GM18873 (cell line): ENCODE measurements around the gene AADACL2.
"Not testable (repeated sequence)": the region's sequence is repeated elsewhere in the genome, so short reads cannot be mapped to it uniquely, and the experiment has no call there.

Experiments
- ATAC-seq: cut with Tn5 transposase; IDR thresholded peaks from one replicate; pipeline ENCODE4 v1.9.1; 2021; ENCODE audit warnings: mild to moderate bottlenecking, moderate library complexity, moderate number of reproducible peaks; ENCODE audit not compliant: unreplicated experiment, low FRiP score

The AADACL2 gene

DNA sequence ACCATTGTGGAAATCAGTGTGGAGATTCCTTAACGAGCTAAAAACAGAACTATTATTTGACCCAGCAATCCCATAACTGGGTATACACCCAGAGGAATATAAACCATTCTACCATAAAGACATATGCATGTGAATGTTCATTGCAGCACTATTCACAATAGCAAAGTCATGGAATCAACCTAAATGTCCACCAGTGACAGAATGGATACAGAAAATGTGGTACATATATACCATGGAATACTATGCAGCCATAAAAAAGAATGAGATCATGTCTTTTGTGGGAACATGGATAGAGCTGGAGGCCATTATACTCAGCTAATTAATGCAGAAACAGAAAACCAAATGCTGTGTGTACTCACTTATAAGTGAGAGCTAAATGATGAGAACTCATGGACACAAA, 31.0 kb downstream of the AADACL2 start:
- ATAC-seq = not testable (repeated sequence)

DNA sequence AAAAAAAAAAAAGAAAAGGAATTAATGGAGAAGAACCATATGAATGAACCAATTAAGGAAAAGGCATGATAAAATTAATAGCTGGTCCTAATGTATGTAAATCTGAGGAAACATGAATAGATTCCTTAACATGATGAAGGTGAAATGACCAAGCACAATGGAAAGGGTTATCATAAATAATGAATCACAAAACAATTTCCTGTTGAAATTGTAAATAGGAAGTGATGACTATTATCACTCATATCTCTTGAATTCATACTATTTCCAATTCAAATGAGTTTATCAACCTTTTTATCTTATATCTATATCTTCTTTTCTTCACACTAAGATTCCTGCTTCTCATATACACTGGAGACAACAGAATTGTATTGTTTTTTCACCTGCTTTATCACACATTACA, 32.0 kb downstream of the AADACL2 start:
- no peak for ATAC-seq

DNA sequence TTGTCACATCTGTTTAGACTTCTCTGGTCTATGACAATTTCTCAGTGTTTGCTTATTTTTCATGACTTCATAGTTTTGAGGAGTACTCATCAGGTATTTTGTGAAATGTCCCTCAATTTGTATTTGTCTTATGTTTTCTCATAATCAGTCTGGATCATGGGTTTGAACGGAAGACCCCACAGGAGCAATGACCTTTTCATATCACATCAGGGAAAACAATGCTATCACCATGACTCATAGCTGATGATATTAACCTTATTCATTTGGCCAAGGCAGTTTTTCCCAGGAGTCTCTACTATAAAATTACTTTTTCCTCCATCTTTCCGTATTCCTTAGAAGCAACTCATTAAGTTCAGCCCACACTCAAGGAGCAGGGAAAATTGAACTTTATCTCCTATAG, 32.7 kb downstream of the AADACL2 start:
- no peak for ATAC-seq

DNA sequence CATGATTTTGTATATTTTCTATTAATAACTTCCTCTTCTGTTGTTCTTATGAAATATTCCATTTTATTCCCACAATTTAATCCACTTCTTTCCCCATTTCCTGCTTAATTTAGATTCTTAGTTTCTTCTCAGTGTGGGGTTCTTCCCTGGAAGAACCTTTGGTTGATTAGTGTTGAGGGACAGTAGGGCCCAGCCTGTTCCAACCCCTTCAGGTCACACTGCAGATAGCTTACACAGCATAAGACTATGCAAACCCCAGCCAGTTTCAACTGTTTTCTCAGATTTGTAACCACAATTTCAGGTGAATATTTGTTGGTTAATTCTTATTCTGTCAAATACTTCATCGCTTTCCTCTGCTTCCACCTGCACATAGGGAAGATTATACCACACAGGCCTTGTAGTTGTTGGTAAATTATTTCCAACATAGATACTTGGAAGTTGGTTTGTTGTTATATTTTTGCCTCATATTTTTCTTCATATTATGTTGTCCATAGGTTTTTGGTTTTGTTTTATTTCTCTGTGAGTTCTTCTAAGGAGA, 34.7 kb downstream of the AADACL2 start:
- ATAC-seq = no peak

DNA sequence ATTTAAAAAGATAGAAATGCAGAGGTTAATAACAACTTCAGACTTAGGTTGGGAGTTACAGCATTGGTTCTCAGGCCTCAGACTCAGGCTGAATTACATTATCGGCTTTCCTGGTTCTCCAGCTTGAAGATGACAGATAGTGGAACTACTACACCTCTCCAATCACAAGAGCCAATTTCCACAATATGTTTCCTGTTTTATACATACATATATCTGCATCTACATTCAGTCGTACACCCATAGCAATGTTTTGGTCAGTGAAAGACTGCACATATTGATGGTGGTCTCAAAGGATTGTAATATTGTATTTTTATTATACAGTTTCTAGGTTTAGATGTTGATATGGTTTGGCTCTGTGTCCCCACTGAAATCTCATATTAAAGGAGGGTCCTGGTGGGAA, 35.4 kb downstream of the AADACL2 start:
- ATAC-seq = no peak

DNA sequence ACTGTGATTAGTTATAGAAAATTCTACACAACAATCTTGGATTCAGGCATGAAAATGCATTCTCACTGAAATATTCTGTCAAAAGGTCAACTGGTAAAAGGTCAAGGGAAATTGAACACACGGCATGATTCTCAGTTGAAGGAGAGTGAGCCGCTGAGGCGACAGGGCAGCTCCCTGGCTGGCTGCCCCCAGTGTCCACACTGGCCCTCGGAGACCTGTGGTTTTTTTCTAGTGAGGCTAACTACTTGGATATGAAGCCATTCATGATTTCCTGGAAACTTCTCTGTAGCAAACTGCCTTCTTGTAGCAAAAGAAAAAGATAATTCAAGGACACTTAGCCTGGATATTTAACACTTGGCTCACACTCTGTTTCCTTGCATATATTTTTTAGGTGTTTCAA, 37.2 kb downstream of the AADACL2 start:
- ATAC-seq = no peak

DNA sequence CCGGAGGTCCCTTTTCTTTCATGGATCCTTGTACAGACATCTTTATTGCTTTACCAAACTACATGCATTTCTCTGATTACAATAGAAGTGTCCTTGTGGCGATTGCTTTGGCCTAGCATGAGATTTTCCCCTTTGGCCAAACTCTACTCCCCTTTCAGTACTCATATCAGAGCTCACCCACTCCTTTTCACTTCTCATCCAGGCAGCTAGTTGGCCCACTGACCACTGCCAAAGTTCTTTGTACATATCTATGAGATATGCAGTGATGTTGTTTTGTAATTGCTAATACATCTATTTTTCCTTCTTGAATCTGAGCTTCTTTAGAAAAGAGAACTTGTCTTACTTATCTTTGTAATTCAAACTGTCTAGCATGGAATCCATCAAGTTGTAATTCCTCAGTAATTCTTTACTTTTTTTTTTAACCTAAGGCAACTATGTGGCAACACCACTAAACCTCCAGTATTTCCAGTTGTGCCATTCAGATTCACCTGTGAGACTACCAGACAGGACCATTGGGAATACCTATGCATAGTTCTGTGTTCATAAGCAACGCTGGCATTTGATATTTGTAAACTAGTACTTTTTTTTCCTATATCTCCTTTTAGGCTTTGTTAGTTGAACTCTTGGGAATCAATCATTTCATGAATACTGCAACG, 39.2 kb downstream of the AADACL2 start:
- no peak for ATAC-seq

DNA sequence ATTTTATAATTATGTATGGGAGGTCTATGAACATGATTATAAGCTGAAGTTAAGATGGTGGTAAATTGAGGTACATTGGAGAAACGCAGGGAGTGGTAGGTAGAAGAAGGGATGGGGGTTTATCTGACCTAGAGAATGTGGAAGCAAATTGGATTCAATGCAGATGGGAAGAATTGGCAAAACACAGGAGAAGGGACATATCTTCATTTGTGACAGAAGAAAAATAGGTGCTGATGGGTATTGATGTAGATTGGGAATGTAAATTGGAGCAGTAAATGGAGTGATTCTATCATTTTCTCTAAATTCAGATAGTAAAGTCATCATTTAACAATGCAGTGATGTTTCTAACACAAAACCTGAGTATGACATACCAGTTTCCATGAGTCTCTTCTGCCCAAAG, 40.5 kb downstream of the AADACL2 start:
- ATAC-seq = no peak

DNA sequence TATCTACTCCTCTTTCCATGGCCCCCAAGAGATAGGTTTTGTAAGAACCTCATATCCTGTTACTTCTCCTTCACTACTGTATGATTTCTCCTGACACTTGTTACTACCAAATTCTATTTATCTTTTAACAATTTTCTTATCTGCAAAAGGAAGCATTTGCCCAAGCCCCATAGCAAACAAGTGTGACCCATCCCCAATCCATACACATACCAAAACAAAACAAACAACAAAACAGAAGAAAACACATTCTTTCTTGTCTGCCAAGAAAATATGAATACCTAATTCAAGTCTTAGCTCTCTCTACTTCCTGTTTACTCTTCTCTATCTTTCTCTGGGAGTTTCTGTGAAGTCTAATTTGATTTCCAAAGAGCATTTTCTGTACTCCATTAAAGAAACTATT, 41.2 kb downstream of the AADACL2 start:
- no peak for ATAC-seq

DNA sequence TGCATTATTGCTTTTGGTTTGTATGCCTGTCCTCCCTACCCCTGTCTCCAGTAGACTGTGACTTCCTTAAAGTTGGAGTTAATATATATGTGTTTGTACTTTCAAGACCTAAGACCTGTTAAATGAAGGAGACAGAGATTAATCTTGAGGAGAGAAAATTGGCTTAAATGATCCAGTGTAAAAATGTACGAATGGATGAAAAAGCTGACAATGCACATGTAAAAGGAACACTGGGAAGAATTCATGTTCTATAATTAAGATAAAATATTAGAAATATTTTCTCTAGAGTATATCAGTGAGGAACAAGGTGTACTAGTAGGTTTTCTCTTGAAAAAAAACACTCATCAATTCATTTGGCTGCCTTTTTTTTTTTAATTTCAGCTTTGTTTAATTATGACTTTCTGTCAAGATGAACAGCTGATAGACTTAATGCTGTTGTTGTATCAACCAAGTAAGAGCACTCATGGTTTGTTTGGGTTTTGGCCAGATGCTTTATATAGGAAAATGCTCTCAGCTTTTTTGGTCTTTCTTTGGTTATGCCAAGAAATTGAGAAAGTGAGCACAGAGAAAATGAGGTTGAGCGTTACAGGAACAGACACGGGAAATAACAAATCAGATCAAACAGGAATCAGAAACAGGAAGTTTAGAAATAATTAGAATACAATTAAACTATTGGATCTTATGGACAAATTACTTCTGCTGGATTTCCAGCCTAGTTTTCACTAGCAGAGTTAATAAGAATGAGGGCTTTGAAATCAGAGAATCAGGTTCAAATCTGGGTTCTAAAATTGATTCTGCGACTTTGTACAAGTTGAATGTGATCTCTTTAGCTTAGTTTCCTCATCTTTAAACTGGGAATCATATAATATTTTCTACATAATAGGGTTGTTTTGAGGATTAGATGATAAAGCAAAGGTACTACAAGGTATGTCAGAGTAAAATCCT, 41.9 kb downstream of the AADACL2 start:
- ATAC-seq = no peak

DNA sequence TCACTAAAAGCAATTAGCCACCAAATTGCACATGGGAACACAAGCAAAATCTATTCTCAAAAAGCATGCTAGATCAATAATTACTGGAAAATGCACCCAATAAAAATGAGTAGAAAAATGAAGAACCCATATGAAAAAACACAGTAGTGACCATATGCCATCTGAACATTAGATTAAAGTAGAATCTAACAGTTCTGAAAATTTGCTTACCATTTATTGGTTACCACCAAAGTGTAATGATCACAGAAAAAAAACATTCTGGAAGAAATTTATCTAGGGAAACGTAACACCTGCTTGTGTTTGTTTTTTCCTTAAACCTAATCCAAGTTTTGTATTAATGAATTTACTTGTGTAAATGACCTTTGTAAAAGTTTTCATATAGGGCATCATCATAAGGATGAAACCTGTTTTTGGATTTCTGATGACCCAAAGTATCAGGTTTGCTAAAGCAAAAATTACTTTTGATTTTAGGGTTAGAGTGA, 42.6 kb downstream of the AADACL2 start:
- no peak for ATAC-seq

DNA sequence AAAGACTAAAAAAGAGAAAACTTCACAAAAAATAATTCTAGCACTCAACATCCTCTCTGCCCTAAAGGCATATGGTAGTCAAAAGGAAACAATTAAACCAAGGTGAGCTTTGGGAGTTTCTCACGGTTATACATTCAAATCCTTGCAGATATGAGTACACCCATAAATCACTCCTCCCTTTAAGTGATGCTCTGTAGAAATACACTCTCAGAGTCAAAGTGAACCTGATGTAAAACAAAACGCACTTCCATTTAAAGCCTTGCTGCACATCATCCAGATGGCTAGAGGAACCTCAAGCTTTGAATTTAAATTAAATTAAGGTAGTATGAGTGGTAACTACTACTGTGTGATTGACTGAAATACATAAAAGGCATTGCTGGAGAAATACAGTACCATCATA, 44.2 kb downstream of the AADACL2 start:
- ATAC-seq = no peak

DNA sequence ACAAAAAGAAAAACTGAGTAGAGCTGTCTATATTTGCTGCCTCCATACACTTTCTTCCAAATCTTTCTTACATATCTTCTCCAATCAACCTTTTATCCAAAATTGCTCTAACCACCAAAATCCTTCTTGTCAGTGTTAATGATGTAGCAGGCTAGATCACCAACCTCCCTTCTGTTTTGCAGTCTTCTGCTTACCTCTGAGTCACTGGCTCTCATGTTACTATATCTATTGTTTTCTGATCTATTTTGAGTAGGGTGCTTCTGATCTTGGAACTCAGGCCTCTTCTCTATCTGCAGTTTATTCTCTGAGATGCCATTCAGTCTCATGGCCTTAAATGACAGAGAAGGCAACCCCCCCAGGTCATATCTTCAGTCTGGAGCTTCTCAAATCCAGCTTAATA, 53.9 kb downstream of the AADACL2 start:
- ATAC-seq = no peak

DNA sequence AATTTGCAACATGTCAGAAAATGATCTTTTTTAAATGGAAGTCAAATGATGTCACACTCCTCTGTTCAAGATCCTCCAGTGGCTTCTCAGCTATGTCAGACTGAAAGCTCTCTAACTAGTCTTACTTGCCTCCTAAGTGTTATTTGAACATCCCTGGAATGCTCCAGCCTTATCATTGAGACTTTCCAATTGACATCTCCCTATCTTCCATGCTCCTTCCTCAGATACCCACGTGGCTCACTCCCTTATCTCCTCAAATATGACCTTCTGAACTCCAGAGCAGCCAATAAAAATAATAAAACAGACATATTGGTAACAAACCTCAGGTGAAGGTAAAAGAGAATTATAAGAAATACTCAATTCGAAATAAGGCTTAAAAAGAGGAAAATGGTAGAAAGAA, 54.7 kb downstream of the AADACL2 start:
- ATAC-seq = no peak

DNA sequence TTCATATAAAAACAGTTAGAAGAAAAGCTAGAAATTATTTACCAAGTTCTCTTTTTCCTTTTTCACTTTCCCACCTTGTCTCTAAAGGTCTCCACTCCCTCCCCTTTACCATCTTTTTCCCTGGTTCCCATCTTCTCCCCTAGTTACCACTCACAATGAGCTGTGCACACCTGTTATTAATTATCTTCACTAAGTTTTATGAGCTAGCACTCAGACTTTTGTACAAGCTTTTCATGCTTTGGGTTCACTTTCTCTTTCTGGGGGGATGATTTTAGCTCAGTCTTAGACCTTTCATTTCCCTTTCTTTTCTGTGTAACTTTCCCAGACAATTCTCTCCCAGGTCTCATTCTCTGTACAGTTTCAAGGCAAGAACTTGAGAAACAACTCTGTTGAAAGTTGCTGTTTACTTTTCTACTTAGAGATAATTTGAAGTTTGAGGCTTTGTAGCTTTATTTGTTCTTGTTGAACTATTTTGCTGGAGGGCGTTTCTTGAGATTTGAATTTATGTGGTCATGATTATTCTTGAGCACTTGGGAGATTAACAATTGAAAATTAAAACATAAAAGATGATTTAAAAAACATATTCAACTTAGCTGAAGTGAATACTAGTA, 56.2 kb downstream of the AADACL2 start:
- ATAC-seq = no peak

DNA sequence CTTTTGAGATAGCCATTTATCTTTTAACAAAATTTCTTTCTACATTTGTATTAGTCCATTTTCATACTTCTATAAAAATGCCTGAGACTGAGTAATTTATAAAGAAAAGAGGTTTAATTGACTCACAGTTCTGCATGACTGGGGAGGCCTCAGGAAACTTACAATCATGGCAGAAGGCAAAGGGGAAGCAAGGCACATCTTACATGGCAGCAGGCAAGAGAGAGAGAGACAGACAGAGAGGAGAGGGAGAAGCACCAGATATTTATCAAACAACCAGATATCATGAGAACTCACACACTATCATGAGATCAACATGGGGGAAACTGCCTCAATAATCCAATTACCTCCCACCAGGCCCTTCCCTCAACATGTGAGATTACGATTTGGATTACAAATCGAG, 57.0 kb downstream of the AADACL2 start:
- not testable (repeated sequence) for ATAC-seq

DNA sequence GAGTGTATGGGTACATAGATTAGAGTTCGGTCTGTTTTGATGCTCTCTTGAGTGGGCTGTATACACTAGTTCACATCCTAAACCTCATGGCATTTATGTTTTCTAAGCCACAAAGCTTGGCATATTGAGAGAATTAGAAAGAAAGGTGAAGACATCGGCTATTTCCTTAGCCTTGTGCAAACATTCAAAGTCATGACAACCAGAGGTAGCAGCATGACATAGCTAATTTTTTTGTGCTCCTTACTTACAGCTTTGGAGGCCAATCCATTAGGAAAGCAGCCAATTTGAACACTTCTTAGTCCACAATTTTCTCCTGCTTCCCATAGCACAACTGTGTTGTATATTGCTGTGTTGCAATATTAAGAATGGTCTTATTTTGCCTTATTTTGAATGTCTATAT, 58.7 kb downstream of the AADACL2 start:
- no peak for ATAC-seq

DNA sequence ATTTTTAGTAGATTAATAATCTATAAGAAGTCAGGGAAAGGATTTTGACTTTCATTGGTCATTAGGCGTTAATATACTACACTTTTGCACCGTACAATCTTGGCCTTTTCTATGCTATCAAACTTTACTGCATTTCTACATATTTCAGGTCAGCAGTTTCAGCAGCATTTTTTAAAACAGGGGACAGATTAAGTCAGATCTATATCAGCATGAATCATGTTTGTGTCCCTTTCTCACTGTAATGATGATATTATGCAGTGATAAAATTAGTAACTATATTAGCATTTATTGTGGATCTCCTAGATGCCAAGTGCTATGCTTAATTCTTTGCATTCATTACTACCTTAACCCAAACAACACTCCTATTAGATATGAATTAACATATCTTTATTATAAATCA, 59.9 kb downstream of the AADACL2 start:
- ATAC-seq = no peak

DNA sequence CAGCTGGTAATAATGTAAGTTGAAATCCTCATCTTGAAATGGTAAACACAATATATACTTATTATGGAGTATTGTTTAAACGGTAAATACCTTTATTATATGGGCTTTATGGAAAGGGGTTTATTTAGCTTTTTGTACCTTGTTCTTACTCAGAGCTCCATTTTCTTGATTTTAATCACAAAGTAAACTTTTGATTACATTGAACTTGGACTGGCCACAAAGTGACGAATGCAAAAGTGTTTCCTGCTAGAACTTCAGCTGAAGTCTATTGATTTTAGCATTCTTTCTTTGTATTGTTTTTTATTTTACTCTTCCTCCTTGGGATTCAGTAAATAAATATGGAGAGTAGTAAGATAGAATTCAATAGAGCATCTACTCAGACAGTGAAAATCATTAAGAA, 60.4 kb downstream of the AADACL2 start:
- ATAC-seq = no peak

DNA sequence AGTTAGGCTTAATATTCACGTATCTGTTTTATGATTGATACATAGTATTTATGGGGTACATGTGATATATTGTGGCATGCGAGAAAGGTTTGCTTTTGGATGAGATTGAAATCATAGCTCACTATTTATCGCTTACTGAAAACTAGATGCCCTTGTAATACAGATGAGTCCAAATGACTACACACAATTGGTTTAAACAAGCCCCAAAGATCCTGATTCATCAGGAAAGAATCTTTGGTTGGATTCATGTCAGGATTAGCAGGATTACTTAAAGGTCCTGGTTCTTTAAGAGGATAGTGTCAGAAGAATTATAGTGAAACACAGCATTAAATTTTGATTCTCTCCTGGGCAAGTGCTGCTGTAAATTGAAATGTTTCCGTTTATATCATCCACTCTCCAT, 61.5 kb downstream of the AADACL2 start:
- ATAC-seq = no peak

DNA sequence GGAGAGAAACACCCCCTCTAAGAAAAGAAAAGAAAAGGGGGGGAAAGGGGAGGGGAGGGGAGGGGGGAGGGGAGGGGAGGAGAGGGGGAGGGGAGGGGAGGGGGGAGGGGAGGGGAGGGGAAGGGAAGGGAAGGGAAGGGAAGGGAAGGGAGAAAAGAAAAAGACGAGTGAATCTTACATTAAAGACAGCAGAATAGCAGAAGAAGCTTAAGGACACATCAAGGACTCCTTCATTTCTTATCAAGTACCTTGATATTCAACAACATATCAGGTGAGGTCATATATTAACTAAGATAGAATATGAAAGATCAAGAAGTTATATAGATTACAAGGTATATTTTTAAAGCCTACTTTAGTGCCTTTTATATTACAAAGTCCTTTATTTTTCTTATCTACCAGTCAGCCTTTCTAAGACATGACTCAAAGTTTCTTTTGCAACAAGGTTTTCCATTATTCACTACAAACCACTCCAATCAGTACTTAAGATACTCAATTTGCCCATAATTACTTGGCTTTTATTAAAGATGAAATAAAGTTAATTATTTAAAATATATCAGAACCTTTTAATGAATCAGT, 62.5 kb downstream of the AADACL2 start:
- no peak for ATAC-seq
